G401.6 (cell line): ENCODE results near the gene MYBL2.

ENCODE experiments used
- FAIRE-seq: peaks from 2 replicates; lab custom pipeline; 2012; peaks lifted over from hg19 to GRCh38; lab: Jason Lieb, UNC

The MYBL2 gene

GRCh38 chr20:43723735-43724134 lies 56.8 kb downstream of the MYBL2 start:
- no peak for FAIRE-seq

GRCh38 chr20:43724383-43724782 lies 57.5 kb downstream of the MYBL2 start:
- FAIRE-seq, result no peak

- no peak for FAIRE-seq
Observed at GRCh38 chr20:43725666-43726065, 58.8 kb downstream of the MYBL2 start.

GRCh38 chr20:43726333-43726732 lies 59.4 kb downstream of the MYBL2 start:
- no peak for FAIRE-seq

- no peak for FAIRE-seq
Observed at GRCh38 chr20:43726811-43727338, 60.0 kb downstream of the MYBL2 start, which contains the start of gene GTSF1L. TSS of gene GTSF1L (minus strand) at chr20:43727002. CDS start at chr20:43726694, 308 bp downstream.

GRCh38 chr20:43727980-43728590 lies 61.2 kb downstream of the MYBL2 start:
- FAIRE-seq, result no peak

- no peak for FAIRE-seq
Observed at GRCh38 chr20:43728686-43729255, 61.9 kb downstream of the MYBL2 start.

- FAIRE-seq, result no peak
Observed at GRCh38 chr20:43731469-43731868, 64.6 kb downstream of the MYBL2 start.

GRCh38 chr20:43731927-43732326 lies 65.0 kb downstream of the MYBL2 start:
- no peak for FAIRE-seq

- FAIRE-seq, result no peak
Observed at GRCh38 chr20:43736588-43737158, 69.8 kb downstream of the MYBL2 start.

GRCh38 chr20:43737925-43738324 lies 71.0 kb downstream of the MYBL2 start:
- FAIRE-seq, result no peak

GRCh38 chr20:43739148-43739749 lies 72.3 kb downstream of the MYBL2 start:
- no peak for FAIRE-seq

GRCh38 chr20:43740642-43741041 lies 73.7 kb downstream of the MYBL2 start:
- FAIRE-seq, result no peak

- no peak for FAIRE-seq
Observed at GRCh38 chr20:43744151-43744611, 77.3 kb downstream of the MYBL2 start.

GRCh38 chr20:43744966-43745730 lies 78.2 kb downstream of the MYBL2 start:
- no peak for FAIRE-seq

GRCh38 chr20:43746344-43747137 lies 79.6 kb downstream of the MYBL2 start:
- no peak for FAIRE-seq

GRCh38 chr20:43748274-43748673 lies 81.4 kb downstream of the MYBL2 start:
- FAIRE-seq, result no peak

- no peak for FAIRE-seq
Observed at GRCh38 chr20:43749734-43750294, 82.9 kb downstream of the MYBL2 start.

- FAIRE-seq, result no peak
Observed at GRCh38 chr20:43750774-43751166, 83.9 kb downstream of the MYBL2 start.

GRCh38 chr20:43751167-43752050 lies 84.5 kb downstream of the MYBL2 start:
- no peak for FAIRE-seq
